DND-41 (cell line): ENCODE measurements around the gene VANGL1.

Experiments
- ATAC-seq: fragments of 200-7000 bp; cut with Tn5 transposase; 3 replicates; pipeline ENCODE4 v1.9.1; 2021; ENCODE audit warnings: low read depth; ENCODE audit not compliant: insufficient read depth
- DNase-seq: peaks from one replicate; pipeline ENCODE4 v3.0.0-alpha.2; 2020
- H2AFZ ChIP-seq: 2 replicates; pipeline ENCODE4 v1.6.0; 2012; ENCODE audit warnings: low read depth, low read length
- H3K27ac ChIP-seq: 2 replicates; pipeline ENCODE4 v1.5.1; 2012; ENCODE audit warnings: low read length, inconsistent platforms
- H3K27me3 ChIP-seq: fragments of 200-600 bp; sonication (generic); 2 replicates; pipeline ENCODE4 v1.6.0; 2012; ENCODE audit warnings: low read length, mild to moderate bottlenecking, inconsistent platforms; ENCODE audit not compliant: insufficient read depth, poor library complexity
- H3K36me3 ChIP-seq: 2 replicates; pipeline ENCODE4 v1.5.1; 2012; ENCODE audit warnings: low read length, inconsistent platforms; ENCODE audit not compliant: insufficient read depth
- H3K4me1 ChIP-seq: 2 replicates; pipeline ENCODE4 v1.5.1; 2012; ENCODE audit warnings: mild to moderate bottlenecking, low read length; ENCODE audit not compliant: insufficient read depth
- H3K4me2 ChIP-seq: 2 replicates; pipeline ENCODE4 v1.6.0; 2012; ENCODE audit warnings: mild to moderate bottlenecking, moderate library complexity, low read length, inconsistent platforms; ENCODE audit not compliant: insufficient read depth
- H3K4me3 ChIP-seq, 2 experiments: fragments of 200-600 bp in 1 of 2; shearing (Covaris generic) in 1 of 2; 2 replicates each; pipeline ENCODE4 v1.5.1; 2012 to 2016; ENCODE audit warnings: inconsistent platforms in 2 of 2, low read length in 2 of 2, mild to moderate bottlenecking in 2 of 2, low read depth in 1 of 2, moderate library complexity in 1 of 2
- H3K79me2 ChIP-seq: 2 replicates; pipeline ENCODE4 v1.6.0; 2012; ENCODE audit warnings: low read length, inconsistent platforms; ENCODE audit not compliant: insufficient read depth
- H3K9ac ChIP-seq: 2 replicates; pipeline ENCODE4 v1.6.0; 2012; ENCODE audit warnings: low read depth, mild to moderate bottlenecking, inconsistent platforms, low read length, moderate library complexity
- H3K9me3 ChIP-seq: 2 replicates; pipeline ENCODE4 v1.5.1; 2012; ENCODE audit warnings: low read length, moderate library complexity, mild to moderate bottlenecking, inconsistent platforms; ENCODE audit not compliant: insufficient read depth, severe bottlenecking
- H4K20me1 ChIP-seq: 2 replicates; pipeline ENCODE4 v1.6.0; 2012; ENCODE audit warnings: low read length; ENCODE audit not compliant: insufficient read depth
- CTCF ChIP-seq: IDR thresholded peaks from 2 replicates; pipeline ENCODE4 v1.5.1; 2012; ENCODE audit warnings: borderline replicate concordance, low read length, moderate library complexity, mild to moderate bottlenecking; ENCODE audit not compliant: poor library complexity, severe bottlenecking; ENCODE audit errors: extremely low read depth
- EZH2 ChIP-seq: IDR thresholded peaks from 3 replicates; pipeline ENCODE4 v1.6.1; 2012; ENCODE audit warnings: borderline replicate concordance, low read depth, mild to moderate bottlenecking, moderate library complexity, low read length, inconsistent platforms; ENCODE audit not compliant: severe bottlenecking

The VANGL1 gene

GRCh38 chr1:115655916-115656315 is 14.1 kb downstream of the VANGL1 start:
- H3K4me3 ChIP-seq = no peak overlapping the region
- H3K9ac ChIP-seq = no peak overlapping the region
- no peak for TF ChIP-seq CTCF
- TF ChIP-seq EZH2 = no peak
- H3K79me2 ChIP-seq = peaks cover 40% of the 10 kb centered on the region
- no peaks in the 10 kb centered on the region for H3K27me3 ChIP-seq
- no peak overlapping the region for H2AFZ ChIP-seq
- peaks cover 16% of the 10 kb centered on the region for H4K20me1 ChIP-seq
- no peak overlapping the region for H3K4me2 ChIP-seq
- peak overlapping the region; percentile 36 for H3K27ac ChIP-seq
- no peaks in the 10 kb centered on the region for H3K9me3 ChIP-seq
- DNase-seq (no peak), ATAC-seq (no peak)
- H3K36me3 ChIP-seq = peaks cover 82% of the 10 kb centered on the region
- H3K4me1 ChIP-seq = peaks cover 32% of the 10 kb centered on the region

GRCh38 chr1:115656461-115657077 is 14.8 kb downstream of the VANGL1 start:
- ATAC-seq = peak; percentile 50; the same call in 1 of the 3 replicates
- peak overlapping the region; percentile 29; the same call in 1 of the 2 replicates for H3K27ac ChIP-seq
- peaks cover 32% of the 10 kb centered on the region for H3K4me1 ChIP-seq
- DNase-seq = no peak
- no peak overlapping the region for H3K9ac ChIP-seq
- H3K36me3 ChIP-seq = peaks cover 77% of the 10 kb centered on the region
- H3K4me3 ChIP-seq = no peak overlapping the region
- H4K20me1 ChIP-seq = peaks cover 12% of the 10 kb centered on the region; the same call in 1 of the 2 replicates
- no peak for TF ChIP-seq CTCF
- TF ChIP-seq EZH2 = no peak
- no peaks in the 10 kb centered on the region for H3K9me3 ChIP-seq
- H3K27me3 ChIP-seq = no peaks in the 10 kb centered on the region
- no peak overlapping the region for H2AFZ ChIP-seq
- peaks cover 34% of the 10 kb centered on the region for H3K79me2 ChIP-seq
- H3K4me2 ChIP-seq = no peak overlapping the region

GRCh38 chr1:115658646-115659045 is 16.9 kb downstream of the VANGL1 start:
- Histone ChIP-seq H3K27ac (no peak overlapping the region), H2AFZ (no peak overlapping the region), H3K9ac (no peak overlapping the region), H3K4me3 (no peak overlapping the region), H3K9me3 (no peaks in the 10 kb centered on the region), H3K4me2 (no peak overlapping the region), H3K79me2 (peaks cover 28% of the 10 kb centered on the region), H3K4me1 (peaks cover 32% of the 10 kb centered on the region), H3K36me3 (peaks cover 75% of the 10 kb centered on the region), H4K20me1 (peaks cover 9% of the 10 kb centered on the region; the same call in 1 of the 2 replicates), H3K27me3 (no peaks in the 10 kb centered on the region)
- DNase-seq (no peak), ATAC-seq (no peak)
- no peak for TF ChIP-seq CTCF
- no peak for TF ChIP-seq EZH2
